Hematopoietic multipotent progenitor cell treated with erythropoietin and hydrocortisone succinate and interleukin-3 and kit ligand, for 15 days (in vitro differentiated cells): Measurements from ENCODE around the gene TRNAU1AP.

ENCODE experiments used
- DNase-seq: peaks from one replicate; pipeline ENCODE4 v3.0.0-alpha.2; 2015; ENCODE audit warnings: low spot score

Gene TRNAU1AP

GRCh38 chr1:28613175-28613574 lies 60.3 kb downstream of the TRNAU1AP start:
- DNase-seq = no peak
